Activated gamma-delta T cell treated with anti-CD3 and anti-CD28 coated beads, Interleukin-2, amount 50 U/mL, for 16 hours (primary cell): Measurements from ENCODE around the gene SOST.
A peak's percentile ranks its signal among the peaks of the same experiment; 100 is the strongest.

ENCODE experiments used
- DNase-seq: peaks from one replicate; pipeline ENCODE4 v3.0.0-alpha.2; 2020; ENCODE audit warnings: low read depth

The SOST gene

DNA sequence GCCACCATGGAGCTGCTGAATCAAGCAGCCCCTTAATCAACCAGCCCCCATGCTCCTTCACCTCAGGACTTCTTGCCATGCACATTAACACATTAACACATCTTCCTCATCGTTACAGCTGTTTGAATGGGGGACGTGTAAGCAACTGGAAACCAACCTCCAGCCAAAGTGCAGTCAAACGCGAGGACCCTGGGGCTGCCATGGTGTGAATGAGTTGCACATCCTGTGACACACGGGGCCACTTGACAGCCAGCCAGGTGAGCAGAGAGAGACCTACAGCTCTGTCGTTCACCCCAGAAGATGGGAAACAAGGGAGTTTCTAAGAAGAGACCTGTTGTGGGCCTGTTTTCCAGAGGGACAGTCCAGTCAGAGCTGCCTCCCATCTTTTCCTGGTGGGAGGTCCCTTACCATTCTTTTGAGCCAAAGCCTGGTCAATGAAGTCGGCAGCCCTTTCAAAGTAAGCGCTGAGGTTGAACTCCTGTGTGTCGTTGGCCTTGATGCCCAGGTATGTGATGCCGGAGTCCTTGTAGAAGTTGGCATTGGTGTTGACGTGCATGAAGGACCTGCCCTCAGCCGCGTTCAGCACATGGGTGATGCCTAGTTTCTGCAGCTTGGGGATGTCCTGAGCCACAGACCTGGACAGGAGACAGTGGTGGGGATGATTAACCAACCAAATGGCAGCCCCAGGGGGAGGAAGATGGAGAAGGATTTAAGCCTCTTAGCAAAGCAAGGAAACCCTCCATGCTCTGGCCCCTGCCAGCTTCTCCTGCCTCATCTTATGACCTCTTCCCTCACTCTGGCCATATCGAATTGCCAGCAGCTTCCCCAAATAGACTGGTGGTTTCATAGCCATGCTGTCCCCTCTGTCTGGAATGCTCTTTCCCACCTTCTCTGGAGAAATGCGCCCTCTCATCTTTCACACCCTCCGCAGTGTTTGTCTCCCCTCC is 16.0 kb upstream of the SOST start:
- no peak for DNase-seq

GRCh38 chr17:43772877-43773648 is 14.5 kb upstream of the SOST start:
- DNase-seq: no peak

- DNase-seq: no peak
These were observed 12.9 kb upstream of the SOST start for GRCh38 chr17:43771463-43771862.

GRCh38 chr17:43770957-43771356 is 12.4 kb upstream of the SOST start:
- DNase-seq: no peak

GRCh38 chr17:43769859-43770258 is 11.3 kb upstream of the SOST start:
- DNase-seq: no peak

DNA sequence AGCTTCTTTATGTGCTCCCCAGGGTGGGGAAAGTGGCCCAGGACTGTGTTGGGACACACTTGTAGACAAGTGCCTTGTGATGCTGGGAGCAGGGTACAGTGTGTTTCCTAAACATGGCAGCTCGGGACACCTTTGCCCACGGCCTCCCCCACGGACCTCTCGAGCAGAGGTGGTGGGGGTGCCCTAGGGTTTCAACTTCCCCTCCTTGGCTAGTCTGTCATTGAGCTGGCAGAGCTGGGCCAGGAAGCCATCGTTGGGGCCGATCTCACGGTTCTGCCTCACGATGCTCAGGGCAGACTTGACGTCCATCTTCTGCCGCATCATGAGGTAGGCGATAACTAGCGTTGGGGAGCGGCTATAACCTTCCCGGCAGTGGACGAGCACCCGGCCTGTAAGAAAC is 10.8 kb upstream of the SOST start:
- no peak for DNase-seq

GRCh38 chr17:43768943-43769342 is 10.4 kb upstream of the SOST start:
- no peak for DNase-seq

DNA sequence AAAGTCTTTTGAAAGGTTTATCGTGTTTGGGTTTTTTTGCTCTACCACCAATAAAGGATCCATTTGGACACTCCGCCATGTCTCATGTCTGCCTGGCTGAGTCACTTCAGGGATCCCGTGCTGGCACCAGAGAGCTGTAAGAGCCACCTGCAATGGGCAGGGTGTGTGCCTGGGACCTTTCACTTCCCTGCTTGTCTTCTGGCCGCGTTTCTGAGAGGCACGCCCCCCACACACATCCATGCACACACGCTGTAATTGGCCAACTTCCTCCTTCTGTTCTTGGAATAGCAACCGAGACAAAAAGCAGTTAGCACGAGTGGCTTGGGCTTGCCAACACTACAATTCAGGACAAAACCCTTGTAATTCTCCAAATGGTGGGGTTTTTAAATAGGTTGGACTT is 9.8 kb upstream of the SOST start:
- DNase-seq: no peak

- no peak for DNase-seq
These were observed 9.1 kb upstream of the SOST start for GRCh38 chr17:43767713-43768059.

DNA sequence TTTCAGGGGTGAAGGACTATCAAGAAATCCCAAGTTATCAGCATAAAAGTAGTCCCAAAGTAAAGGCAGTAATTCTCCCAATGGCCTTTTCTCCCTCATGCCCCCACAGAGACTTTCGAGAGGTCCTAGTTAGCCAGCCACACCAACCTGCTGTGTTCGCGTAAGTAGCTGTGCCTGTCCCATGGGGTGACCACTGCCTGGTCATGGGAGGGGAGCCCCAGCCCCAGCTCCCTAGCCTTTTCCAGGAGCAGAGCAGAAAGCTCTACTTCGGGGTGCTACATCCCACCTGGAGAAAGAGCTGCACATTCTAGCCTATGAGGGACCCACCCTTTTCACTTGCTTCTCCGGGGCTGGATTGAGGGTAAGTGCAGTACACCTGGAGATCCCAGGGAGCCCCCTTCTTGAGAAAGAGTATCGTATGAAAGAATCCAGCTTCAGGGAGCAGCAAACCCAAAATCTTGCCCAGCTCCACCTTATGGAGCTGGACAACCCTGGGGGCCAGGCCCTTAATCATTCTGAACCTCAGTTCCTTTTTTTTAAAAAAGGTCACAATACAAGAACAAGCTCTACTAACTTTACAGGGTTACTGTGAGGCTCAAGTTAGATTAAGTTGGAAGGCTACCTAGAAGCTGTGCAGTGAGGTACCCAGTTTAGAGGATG is 8.6 kb upstream of the SOST start:
- no peak for DNase-seq

DNA sequence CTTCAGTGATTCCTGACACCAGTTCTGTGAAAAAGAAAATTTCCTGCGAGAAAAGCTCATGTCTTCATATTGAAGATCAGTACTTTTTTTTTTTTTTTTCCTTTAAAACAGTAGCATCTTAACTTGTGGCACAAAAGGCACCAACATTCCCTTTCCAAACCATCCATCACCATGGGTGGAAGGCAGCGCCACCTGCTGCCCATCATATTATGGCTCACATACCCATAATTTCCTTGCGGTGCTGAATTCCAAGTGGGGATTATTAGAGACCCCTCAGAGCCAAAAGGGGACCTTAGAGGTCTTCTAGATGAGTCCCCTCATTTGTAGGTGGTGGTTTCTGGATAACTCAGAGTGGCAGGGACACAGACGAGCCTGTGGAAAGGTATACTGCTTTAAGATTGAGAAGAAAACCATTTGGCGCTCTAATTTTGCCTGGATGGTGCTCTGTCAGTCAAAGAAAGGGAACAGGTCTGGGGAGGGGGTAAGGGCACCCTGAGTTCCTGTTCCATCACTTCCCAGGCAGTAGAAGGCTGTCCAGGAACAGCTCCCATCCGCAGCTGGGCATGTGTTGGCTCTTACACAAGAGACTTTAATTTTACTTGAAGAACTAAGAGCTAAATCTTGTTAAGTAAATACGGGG is 7.9 kb upstream of the SOST start:
- peak; percentile 40 for DNase-seq

GRCh38 chr17:43760254-43760852 is 1.8 kb upstream of the SOST start:
- DNase-seq: peak; percentile 83

DNA sequence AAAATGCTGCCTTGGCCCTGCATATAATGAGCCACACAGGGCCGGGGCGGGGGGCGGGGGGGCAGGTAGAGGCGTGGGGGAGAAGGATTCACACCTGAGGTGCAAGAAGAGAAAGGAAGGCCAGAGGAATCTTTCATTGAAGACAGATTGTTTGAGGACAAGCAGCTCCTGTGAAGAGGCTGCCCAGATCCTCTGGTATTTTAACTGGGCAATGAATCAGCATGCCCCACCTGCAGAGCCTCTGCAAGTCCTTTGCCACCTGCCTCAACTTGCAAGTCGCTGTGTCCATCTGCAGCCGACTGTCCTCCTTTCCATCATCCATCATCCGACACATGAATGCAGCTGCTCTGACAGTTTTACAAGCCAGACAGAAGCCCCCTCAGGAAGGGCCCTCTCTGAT is 1.2 kb upstream of the SOST start:
- DNase-seq: no peak

- no peak for DNase-seq
These were observed 505 bp downstream of the SOST start for GRCh38 chr17:43758086-43758485.

- DNase-seq: no peak
These were observed 1.4 kb downstream of the SOST start for GRCh38 chr17:43757171-43757660.

GRCh38 chr17:43756201-43756600 is 2.4 kb downstream of the SOST start:
- no peak for DNase-seq

DNA sequence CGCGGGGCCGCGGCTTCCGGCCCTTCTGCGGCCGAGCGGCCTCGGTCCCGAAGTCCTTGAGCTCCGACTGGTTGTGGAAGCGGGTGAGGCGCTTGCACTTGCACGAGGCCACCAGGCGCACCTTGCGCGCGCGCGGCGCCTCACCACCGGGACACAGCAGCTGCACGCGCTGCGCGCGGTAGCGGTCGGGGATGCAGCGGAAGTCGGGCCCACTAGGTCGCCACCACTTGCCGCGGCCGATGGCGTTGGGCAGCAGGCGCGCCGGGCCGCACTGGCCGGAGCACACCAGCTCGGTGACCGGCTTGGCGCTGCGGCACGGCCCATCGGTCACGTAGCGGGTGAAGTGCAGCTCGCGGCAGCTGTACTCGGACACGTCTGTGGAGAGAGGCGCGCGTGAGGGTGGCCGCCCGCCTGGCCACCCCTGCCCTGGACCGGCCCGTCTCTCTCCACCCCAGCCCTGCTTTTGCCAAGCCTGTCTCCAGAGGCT is 3.2 kb downstream of the SOST start:
- no peak for DNase-seq

DNA sequence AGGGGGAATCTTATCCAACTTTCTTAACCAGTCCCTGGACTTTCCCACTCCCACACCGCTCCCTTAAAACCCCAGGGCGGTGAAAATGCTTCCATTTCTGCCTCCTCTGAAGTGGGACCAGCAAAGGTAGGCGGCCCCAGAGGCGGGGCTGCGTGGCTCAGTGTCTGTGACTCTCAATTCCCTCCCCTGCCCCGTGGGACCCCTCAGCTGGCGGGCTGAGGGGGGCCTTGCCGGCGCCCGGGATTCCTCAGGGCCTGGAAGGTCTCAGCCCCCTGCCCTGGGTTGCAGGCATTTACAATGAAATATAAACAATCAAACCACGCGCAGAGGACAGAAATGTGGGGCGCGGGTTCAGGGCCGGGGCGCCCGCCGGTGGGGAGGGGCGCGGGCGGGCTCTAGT is 3.6 kb downstream of the SOST start:
- DNase-seq: no peak

- DNase-seq: no peak
These were observed 5.0 kb downstream of the SOST start for GRCh38 chr17:43753493-43754129.

DNA sequence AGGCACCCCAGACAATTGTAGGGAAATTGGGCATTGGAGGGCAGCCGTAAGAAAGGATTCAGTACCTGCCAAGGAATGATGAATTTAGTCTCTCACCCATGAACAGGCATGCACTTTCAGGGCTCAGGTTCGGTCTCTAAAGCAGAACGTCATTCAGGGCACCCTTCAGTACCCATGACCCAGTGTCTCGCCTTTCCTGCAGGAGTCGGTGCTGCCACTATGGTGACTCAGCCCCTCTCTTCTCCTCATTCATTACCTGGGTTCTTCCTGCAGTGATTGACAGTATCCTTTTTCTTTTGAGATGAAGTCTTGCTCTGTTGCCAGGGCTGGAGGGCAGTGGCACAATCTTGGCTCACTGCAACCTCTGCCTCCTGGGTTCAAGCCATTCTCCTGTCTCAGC is 8.4 kb downstream of the SOST start:
- DNase-seq: no peak

DNA sequence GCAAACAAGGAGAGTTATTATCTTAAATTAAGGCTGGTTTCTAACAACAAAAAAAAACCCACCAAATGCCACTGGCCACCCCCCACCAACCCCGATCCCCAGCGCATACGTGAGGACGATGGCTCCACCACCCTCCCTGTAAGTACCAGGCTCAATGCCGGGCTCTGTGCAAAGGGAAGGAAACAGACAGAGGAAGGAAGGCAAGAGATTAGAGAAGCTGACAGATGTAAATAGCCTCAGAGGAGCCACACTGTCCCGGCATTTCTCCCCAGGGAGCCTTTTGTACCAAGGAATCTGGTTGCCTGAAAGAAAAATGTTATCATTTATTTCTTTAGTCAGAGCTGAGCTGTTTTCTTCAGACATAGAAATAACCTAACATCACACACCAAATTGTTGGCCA is 13.1 kb downstream of the SOST start:
- no peak for DNase-seq
